ENCODE measurements around the gene VIT.

The VIT gene

GRCh38 chr2:36729067-36729466 lies 32.6 kb downstream of the VIT start:
- no peak for TF ChIP-seq POLR2AphosphoS5 (IDR thresholded peaks at IDR 0.05; ENCODE audit: low read depth)
- H3K4me3 ChIP-seq (replicated peaks; ENCODE audit: insufficient read depth, low read length): no peak overlapping the region
- DNase-seq (ENCODE audit: low read depth in 1 of 2, low spot score in 1 of 2): no peak
- no peak overlapping the region for H3K27ac ChIP-seq (replicated peaks)
- no peaks in the 10 kb centered on the region for H3K27me3 ChIP-seq (ENCODE audit: insufficient read depth, poor library complexity, severe bottlenecking)

GRCh38 chr2:36731941-36732672 lies 35.6 kb downstream of the VIT start:
- no peaks in the 10 kb centered on the region for H3K27me3 ChIP-seq (ENCODE audit: insufficient read depth, poor library complexity, severe bottlenecking)
- DNase-seq (ENCODE audit: low read depth in 1 of 2, low spot score in 1 of 2): no peak
- no peak for TF ChIP-seq SPI1 (IDR thresholded peaks at IDR 0.05; ENCODE audit: borderline replicate concordance, low read depth)
- no peak for TF ChIP-seq POLR2AphosphoS5 (IDR thresholded peaks at IDR 0.05; ENCODE audit: low read depth)
- no peak for TF ChIP-seq REST (IDR thresholded peaks at IDR 0.05; ENCODE audit: insufficient replicate concordance, low read depth)
- TF ChIP-seq CTCF (IDR thresholded peaks at IDR 0.05; ENCODE audit: insufficient read depth, low read length): no peak
- TF ChIP-seq GABPA (IDR thresholded peaks at IDR 0.05; ENCODE audit: low read depth): no peak
- H3K27ac ChIP-seq (replicated peaks): no peak overlapping the region
- no peak overlapping the region for H3K4me3 ChIP-seq (replicated peaks; ENCODE audit: insufficient read depth, low read length)

- Histone ChIP-seq H3K27ac (replicated peaks) (no peak overlapping the region), H3K4me3 (replicated peaks; ENCODE audit: insufficient read depth, low read length) (no peak overlapping the region)
Observed at GRCh38 chr2:36732673-36733036, 36.1 kb downstream of the VIT start.

More at GRCh38 chr2:36732673-36733036, 36.1 kb downstream of the VIT start:
- no peaks in the 10 kb centered on the region for H3K27me3 ChIP-seq (ENCODE audit: insufficient read depth, poor library complexity, severe bottlenecking)
- TF ChIP-seq POLR2AphosphoS5 (IDR thresholded peaks at IDR 0.05; ENCODE audit: low read depth): no peak
- no peak for TF ChIP-seq SPI1 (IDR thresholded peaks at IDR 0.05; ENCODE audit: borderline replicate concordance, low read depth)
- TF ChIP-seq CTCF (IDR thresholded peaks at IDR 0.05; ENCODE audit: insufficient read depth, low read length): no peak
- TF ChIP-seq GABPA (IDR thresholded peaks at IDR 0.05; ENCODE audit: low read depth): no peak
- TF ChIP-seq REST (IDR thresholded peaks at IDR 0.05; ENCODE audit: insufficient replicate concordance, low read depth): no peak
- no peak for DNase-seq (ENCODE audit: low read depth in 1 of 2, low spot score in 1 of 2)

Measured in HL-60 (cell line).